HCT116 (cell line): ENCODE measurements around the gene GSTK1.

Source experiments
- CBX3 ChIP-seq: IDR thresholded peaks from 2 replicates; pipeline ENCODE4 v1.6.1; 2012; ENCODE audit warnings: low read depth
- CEBPB ChIP-seq: IDR thresholded peaks from 2 replicates; pipeline ENCODE4 v1.6.1; 2012; ENCODE audit warnings: low read depth
- EZH2 ChIP-seq: fragments of 200-600 bp; sonication (generic); IDR thresholded peaks from 2 replicates; pipeline ENCODE4 v1.6.1; 2017; ENCODE audit warnings: antibody characterized with exemption, mixed run types
- EZH2phosphoT487 ChIP-seq: fragments of 200-600 bp; IDR thresholded peaks from 2 replicates; pipeline ENCODE4 v1.6.1; 2018; ENCODE audit warnings: antibody characterized with exemption, borderline replicate concordance
- POLR2A ChIP-seq: IDR thresholded peaks from 2 replicates; pipeline ENCODE4 v1.7.0; 2011; ENCODE audit warnings: borderline replicate concordance; ENCODE audit not compliant: insufficient read depth, insufficient read length; ENCODE audit errors: extremely low read depth
- POLR2AphosphoS5 ChIP-seq: IDR thresholded peaks from 2 replicates; pipeline ENCODE4 v1.6.1; 2011; ENCODE audit warnings: mild to moderate bottlenecking, low read depth, low read length, moderate library complexity
- SP1 ChIP-seq: IDR thresholded peaks from 2 replicates; pipeline ENCODE4 v1.6.1; 2012; ENCODE audit warnings: low read depth
- TCF7L2 ChIP-seq: IDR thresholded peaks from 2 replicates; pipeline ENCODE4 v1.7.0; 2011; ENCODE audit warnings: borderline replicate concordance, inconsistent platforms; ENCODE audit not compliant: insufficient read depth, insufficient read length; ENCODE audit errors: extremely low read depth
- ZFX ChIP-seq: fragments of 450-650 bp; IDR thresholded peaks from 2 replicates; pipeline ENCODE4 v1.6.1; 2017
- ZNF274 ChIP-seq: fragments of 200-500 bp; sonication (Bioruptor generic); IDR thresholded peaks from 2 replicates; pipeline ENCODE4 v1.6.1; 2014; ENCODE audit warnings: mild to moderate bottlenecking, low read depth, low read length, inconsistent platforms
- TF ChIP-seq, protein P1 (sequence below): IDR thresholded peaks from 2 replicates; pipeline ENCODE4 v1.6.1; 2012
- TF ChIP-seq, protein P2 (sequence below), 3 experiments: fragments of 200-600 bp in 1 of 3; sonication (generic) in 1 of 3; IDR thresholded peaks in 2 of 3; conservative IDR thresholded peaks in 1 of 3; 2 replicates each; pipeline ENCODE4 v1.5.1; 2012 to 2017; ENCODE audit warnings: low read depth in 2 of 3, low read length in 2 of 3, antibody characterized with exemption in 1 of 3, borderline replicate concordance in 1 of 3, control low read depth in 1 of 3, mild to moderate bottlenecking in 1 of 3, mixed read lengths in 1 of 3, mixed run types in 1 of 3, moderate library complexity in 1 of 3; ENCODE audit not compliant: insufficient read depth in 1 of 3
- TF ChIP-seq, protein P3 (sequence below): IDR thresholded peaks from 2 replicates; pipeline ENCODE4 v1.6.1; 2012; ENCODE audit warnings: low read depth

DNA sequence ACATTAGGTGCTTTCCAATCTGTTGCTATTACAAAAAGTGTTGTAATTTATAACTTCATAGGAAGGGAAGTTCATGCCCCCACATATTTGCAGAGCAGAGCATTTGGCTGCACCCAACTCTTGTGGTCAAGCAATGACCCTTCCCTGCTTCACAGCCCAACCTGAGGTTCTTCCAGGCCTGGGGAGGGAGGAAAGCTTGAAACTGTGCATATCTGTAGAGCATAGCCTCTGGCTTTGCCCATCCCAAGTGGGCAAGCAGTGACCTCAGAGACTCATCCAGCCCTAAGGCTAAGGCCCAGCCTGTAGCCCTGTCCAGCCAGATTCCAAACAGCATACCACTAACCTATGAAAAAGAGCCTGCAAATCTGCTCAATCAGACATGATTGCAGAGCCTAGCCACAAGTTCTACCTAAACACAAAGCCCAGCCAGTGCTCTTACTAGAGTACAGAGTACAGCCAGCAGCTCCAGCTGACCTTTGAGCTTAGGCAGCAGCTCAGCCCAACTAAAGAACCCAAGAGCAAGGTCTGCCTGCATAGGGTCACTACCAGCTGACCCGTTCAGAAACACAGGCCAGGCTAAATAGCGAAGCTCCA is 14.4 kb upstream of the GSTK1 start:
- TF ChIP-seq CEBPB (no peak), POLR2A (no peak), EZH2phosphoT487 (no peak), SP1 (no peak), POLR2AphosphoS5 (no peak), ZFX (no peak), CBX3 (no peak), EZH2 (no peak), TCF7L2 (no peak), ZNF274 (no peak)
- TF ChIP-seq, protein P1, sequence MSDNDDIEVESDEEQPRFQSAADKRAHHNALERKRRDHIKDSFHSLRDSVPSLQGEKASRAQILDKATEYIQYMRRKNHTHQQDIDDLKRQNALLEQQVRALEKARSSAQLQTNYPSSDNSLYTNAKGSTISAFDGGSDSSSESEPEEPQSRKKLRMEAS = no peak
- TF ChIP-seq, protein P2, sequence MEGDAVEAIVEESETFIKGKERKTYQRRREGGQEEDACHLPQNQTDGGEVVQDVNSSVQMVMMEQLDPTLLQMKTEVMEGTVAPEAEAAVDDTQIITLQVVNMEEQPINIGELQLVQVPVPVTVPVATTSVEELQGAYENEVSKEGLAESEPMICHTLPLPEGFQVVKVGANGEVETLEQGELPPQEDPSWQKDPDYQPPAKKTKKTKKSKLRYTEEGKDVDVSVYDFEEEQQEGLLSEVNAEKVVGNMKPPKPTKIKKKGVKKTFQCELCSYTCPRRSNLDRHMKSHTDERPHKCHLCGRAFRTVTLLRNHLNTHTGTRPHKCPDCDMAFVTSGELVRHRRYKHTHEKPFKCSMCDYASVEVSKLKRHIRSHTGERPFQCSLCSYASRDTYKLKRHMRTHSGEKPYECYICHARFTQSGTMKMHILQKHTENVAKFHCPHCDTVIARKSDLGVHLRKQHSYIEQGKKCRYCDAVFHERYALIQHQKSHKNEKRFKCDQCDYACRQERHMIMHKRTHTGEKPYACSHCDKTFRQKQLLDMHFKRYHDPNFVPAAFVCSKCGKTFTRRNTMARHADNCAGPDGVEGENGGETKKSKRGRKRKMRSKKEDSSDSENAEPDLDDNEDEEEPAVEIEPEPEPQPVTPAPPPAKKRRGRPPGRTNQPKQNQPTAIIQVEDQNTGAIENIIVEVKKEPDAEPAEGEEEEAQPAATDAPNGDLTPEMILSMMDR (IDR thresholded peaks at IDR 0.05 in 2 of 3, conservative IDR thresholded peaks at IDR 0.05 in 1 of 3; ENCODE audit: borderline replicate concordance in 1 of 3, insufficient read depth in 1 of 3, low read depth in 2 of 3, low read length in 2 of 3) = no peak
- TF ChIP-seq, protein P3, sequence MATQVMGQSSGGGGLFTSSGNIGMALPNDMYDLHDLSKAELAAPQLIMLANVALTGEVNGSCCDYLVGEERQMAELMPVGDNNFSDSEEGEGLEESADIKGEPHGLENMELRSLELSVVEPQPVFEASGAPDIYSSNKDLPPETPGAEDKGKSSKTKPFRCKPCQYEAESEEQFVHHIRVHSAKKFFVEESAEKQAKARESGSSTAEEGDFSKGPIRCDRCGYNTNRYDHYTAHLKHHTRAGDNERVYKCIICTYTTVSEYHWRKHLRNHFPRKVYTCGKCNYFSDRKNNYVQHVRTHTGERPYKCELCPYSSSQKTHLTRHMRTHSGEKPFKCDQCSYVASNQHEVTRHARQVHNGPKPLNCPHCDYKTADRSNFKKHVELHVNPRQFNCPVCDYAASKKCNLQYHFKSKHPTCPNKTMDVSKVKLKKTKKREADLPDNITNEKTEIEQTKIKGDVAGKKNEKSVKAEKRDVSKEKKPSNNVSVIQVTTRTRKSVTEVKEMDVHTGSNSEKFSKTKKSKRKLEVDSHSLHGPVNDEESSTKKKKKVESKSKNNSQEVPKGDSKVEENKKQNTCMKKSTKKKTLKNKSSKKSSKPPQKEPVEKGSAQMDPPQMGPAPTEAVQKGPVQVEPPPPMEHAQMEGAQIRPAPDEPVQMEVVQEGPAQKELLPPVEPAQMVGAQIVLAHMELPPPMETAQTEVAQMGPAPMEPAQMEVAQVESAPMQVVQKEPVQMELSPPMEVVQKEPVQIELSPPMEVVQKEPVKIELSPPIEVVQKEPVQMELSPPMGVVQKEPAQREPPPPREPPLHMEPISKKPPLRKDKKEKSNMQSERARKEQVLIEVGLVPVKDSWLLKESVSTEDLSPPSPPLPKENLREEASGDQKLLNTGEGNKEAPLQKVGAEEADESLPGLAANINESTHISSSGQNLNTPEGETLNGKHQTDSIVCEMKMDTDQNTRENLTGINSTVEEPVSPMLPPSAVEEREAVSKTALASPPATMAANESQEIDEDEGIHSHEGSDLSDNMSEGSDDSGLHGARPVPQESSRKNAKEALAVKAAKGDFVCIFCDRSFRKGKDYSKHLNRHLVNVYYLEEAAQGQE = no peak
